Panc1 (cell line): ENCODE data around the gene HSPA12A. TPM values are rescaled to one million over a fixed set of nuclear protein-coding genes. Genes with fewer than 3 reads are reported as not detected.

Source experiments
- ATAC-seq: fragments of 200-7000 bp; cut with Tn5 transposase; 2 replicates; pipeline ENCODE4 v1.9.1; 2020; ENCODE audit warnings: mild to moderate bottlenecking, moderate library complexity
- BruUV-seq: library from RNA; stranded (reverse); fragments of 400-500 nt; replicated peaks from 2 replicates; lab custom pipeline; 2021; lab: Mats Ljungman, UMichigan
- CTCF ChIA-PET: fragments of 300-600 bp; sonication (Branson Sonifier 250); formaldehyde crosslinking; loops from one replicate; lab custom pipeline; 2022; ENCODE audit warnings: antibody characterized with exemption; lab: Charles Lee
- POLR2A ChIA-PET: fragments of 300-600 bp; sonication (Branson Sonifier 250); formaldehyde crosslinking; loops from one replicate; lab custom pipeline; 2022; ENCODE audit warnings: antibody characterized with exemption; lab: Charles Lee
- DNase-seq: peaks from one replicate; pipeline ENCODE4 v3.0.0-alpha.2; 2010; ENCODE audit warnings: low read depth, low spot score
- H3K27ac ChIP-seq: 2 replicates; pipeline ENCODE4 v1.5.1; 2011; ENCODE audit warnings: mild to moderate bottlenecking, low read length, inconsistent platforms
- H3K27me3 ChIP-seq: fragments of 200-500 bp; sonication (Bioruptor generic); 2 replicates; pipeline ENCODE4 v1.6.0; 2014; ENCODE audit warnings: low read length, inconsistent platforms; ENCODE audit not compliant: control insufficient read depth, insufficient read depth
- H3K36me3 ChIP-seq: fragments of 200-500 bp; sonication (Bioruptor generic); 2 replicates; pipeline ENCODE4 v1.5.1; 2014; ENCODE audit warnings: inconsistent platforms, mild to moderate bottlenecking, low read length, moderate library complexity; ENCODE audit not compliant: control insufficient read depth, insufficient read depth
- H3K4me1 ChIP-seq: 2 replicates; pipeline ENCODE4 v1.5.1; 2011; ENCODE audit warnings: inconsistent platforms, mild to moderate bottlenecking, low read length, moderate library complexity; ENCODE audit not compliant: control insufficient read depth, insufficient read depth
- H3K4me3 ChIP-seq, 2 experiments: 2 replicates each; pipeline ENCODE4 v1.5.1; 2011 to 2012; ENCODE audit warnings: low read depth in 2 of 2, low read length in 2 of 2, mild to moderate bottlenecking in 2 of 2, inconsistent platforms in 1 of 2, moderate library complexity in 1 of 2
- H3K9me3 ChIP-seq: fragments of 200-500 bp; sonication (Bioruptor generic); 2 replicates; pipeline ENCODE4 v1.5.1; 2014; ENCODE audit warnings: low read depth, mild to moderate bottlenecking, inconsistent platforms, low read length, moderate library complexity; ENCODE audit not compliant: control insufficient read depth, insufficient read depth
- POLR2AphosphoS5 ChIP-seq: IDR thresholded peaks from 2 replicates; pipeline ENCODE4 v1.6.1; 2012; ENCODE audit warnings: mild to moderate bottlenecking, low read depth, low read length, moderate library complexity
- SIN3A ChIP-seq: IDR thresholded peaks from 2 replicates; pipeline ENCODE4 v1.6.1; 2012; ENCODE audit warnings: low read depth, mild to moderate bottlenecking, low read length, moderate library complexity, borderline replicate concordance; ENCODE audit not compliant: insufficient read depth
- TCF7L2 ChIP-seq: IDR thresholded peaks from 2 replicates; pipeline ENCODE4 v1.6.1; 2011; ENCODE audit warnings: mild to moderate bottlenecking, low read depth, low read length, inconsistent platforms
- in situ Hi-C: cut with HindIII; loops from 2 replicates; pipeline ENCODE4 v1.10.0; 2016; ENCODE audit warnings: low sequenced_read_pairs, low pct_unique_long_range_greater_than_20kb
- intact Hi-C: fragments of 100-400 bp; cut with micrococcal nuclease; formaldehyde crosslinking; loops from one replicate; pipeline ENCODE4 v1.10.0; 2022; ENCODE audit not compliant: unreplicated experiment
- total RNA-seq: library from RNA; stranded (reverse); gene quantifications from one replicate; pipeline ENCODE4 v1.2.1, GENCODE V29; 2021; ENCODE audit not compliant: unreplicated experiment
- TF ChIP-seq, protein P1 (sequence below), 2 experiments: IDR thresholded peaks; 2 replicates each; pipeline ENCODE4 v1.6.1; 2011 to 2012; ENCODE audit warnings: low read depth in 2 of 2, control low read depth in 1 of 2, low read length in 1 of 2, mild to moderate bottlenecking in 1 of 2, moderate library complexity in 1 of 2; ENCODE audit not compliant: insufficient read depth in 1 of 2
- TF ChIP-seq, protein P2 (sequence below): fragments of 450-650 bp; IDR thresholded peaks from 2 replicates; pipeline ENCODE4 v1.5.1; 2017; ENCODE audit warnings: mild to moderate bottlenecking

The HSPA12A gene
- total RNA-seq, 1 experiment from 2014 or later = 7.7 TPM

DNA sequence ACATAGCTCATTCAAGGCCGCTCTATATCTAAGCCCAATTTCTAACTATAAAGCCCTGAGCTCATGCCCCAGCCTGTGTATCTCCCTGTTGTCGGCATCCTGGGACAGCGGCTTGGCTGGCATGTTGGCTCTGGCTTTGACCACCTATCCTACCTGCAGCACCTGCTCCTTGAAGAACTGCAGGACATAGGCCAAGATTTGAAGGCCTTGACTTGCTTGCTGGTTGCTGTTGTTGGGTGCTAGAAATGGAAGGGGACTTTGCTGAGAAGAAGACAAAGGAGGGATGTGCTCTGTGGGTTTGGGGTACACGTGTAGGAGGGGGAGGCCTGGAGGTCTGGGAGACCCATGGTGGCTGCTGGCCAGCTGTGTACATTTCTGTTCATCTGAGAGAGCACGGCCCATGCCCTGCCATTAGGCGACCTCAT, 110.5 kb downstream of the HSPA12A start:
- no peak for TF ChIP-seq SIN3A
- TF ChIP-seq POLR2AphosphoS5 = no peak
- TF ChIP-seq, protein P1, sequence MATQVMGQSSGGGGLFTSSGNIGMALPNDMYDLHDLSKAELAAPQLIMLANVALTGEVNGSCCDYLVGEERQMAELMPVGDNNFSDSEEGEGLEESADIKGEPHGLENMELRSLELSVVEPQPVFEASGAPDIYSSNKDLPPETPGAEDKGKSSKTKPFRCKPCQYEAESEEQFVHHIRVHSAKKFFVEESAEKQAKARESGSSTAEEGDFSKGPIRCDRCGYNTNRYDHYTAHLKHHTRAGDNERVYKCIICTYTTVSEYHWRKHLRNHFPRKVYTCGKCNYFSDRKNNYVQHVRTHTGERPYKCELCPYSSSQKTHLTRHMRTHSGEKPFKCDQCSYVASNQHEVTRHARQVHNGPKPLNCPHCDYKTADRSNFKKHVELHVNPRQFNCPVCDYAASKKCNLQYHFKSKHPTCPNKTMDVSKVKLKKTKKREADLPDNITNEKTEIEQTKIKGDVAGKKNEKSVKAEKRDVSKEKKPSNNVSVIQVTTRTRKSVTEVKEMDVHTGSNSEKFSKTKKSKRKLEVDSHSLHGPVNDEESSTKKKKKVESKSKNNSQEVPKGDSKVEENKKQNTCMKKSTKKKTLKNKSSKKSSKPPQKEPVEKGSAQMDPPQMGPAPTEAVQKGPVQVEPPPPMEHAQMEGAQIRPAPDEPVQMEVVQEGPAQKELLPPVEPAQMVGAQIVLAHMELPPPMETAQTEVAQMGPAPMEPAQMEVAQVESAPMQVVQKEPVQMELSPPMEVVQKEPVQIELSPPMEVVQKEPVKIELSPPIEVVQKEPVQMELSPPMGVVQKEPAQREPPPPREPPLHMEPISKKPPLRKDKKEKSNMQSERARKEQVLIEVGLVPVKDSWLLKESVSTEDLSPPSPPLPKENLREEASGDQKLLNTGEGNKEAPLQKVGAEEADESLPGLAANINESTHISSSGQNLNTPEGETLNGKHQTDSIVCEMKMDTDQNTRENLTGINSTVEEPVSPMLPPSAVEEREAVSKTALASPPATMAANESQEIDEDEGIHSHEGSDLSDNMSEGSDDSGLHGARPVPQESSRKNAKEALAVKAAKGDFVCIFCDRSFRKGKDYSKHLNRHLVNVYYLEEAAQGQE (IDR thresholded peaks at IDR 0.05; ENCODE audit: insufficient read depth in 1 of 2, low read depth in 2 of 2, low read length in 1 of 2) = no peak
- no peak for TF ChIP-seq TCF7L2
- TF ChIP-seq, protein P2, sequence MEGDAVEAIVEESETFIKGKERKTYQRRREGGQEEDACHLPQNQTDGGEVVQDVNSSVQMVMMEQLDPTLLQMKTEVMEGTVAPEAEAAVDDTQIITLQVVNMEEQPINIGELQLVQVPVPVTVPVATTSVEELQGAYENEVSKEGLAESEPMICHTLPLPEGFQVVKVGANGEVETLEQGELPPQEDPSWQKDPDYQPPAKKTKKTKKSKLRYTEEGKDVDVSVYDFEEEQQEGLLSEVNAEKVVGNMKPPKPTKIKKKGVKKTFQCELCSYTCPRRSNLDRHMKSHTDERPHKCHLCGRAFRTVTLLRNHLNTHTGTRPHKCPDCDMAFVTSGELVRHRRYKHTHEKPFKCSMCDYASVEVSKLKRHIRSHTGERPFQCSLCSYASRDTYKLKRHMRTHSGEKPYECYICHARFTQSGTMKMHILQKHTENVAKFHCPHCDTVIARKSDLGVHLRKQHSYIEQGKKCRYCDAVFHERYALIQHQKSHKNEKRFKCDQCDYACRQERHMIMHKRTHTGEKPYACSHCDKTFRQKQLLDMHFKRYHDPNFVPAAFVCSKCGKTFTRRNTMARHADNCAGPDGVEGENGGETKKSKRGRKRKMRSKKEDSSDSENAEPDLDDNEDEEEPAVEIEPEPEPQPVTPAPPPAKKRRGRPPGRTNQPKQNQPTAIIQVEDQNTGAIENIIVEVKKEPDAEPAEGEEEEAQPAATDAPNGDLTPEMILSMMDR = no peak
- intact Hi-C loops = no loop called here
- Histone ChIP-seq H3K4me1 (no peaks in the 10 kb centered on the region), H3K9me3 (no peaks in the 10 kb centered on the region), H3K27ac (no peak overlapping the region), H3K4me3 (no peak overlapping the region), H3K36me3 (no peaks in the 10 kb centered on the region), H3K27me3 (no peaks in the 10 kb centered on the region; the same call in none of the 2 replicates)
- in situ Hi-C loops = no loop called here
- ATAC-seq = no peak
- no peak for DNase-seq
- POLR2A ChIA-PET = no interaction called here
- CTCF ChIA-PET = no interaction called here
- no TSS peak for BruUV-seq

DNA sequence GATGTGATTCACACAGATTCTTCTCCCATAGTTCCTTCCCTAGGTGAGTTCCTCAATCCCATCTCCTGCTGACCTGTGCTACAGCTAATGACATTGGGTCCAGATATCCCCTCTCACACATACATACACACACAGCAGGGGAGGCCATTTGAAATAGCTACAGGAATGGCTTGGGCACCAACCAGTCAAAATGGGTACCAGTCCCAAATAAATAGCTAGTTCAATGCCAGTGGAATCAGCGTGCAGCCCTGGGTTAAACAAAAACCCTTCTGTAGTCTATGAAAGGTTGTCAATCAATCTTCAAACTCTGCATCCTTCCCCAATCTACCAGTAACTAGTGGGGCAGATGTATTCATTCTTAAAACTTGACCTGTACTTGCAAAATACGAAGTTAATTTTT, 112.3 kb downstream of the HSPA12A start:
- Histone ChIP-seq H3K4me3 (no peak overlapping the region), H3K27ac (no peak overlapping the region), H3K27me3 (peaks cover 7% of the 10 kb centered on the region), H3K36me3 (no peaks in the 10 kb centered on the region), H3K4me1 (no peaks in the 10 kb centered on the region), H3K9me3 (no peaks in the 10 kb centered on the region)
- in situ Hi-C loops = no loop called here
- CTCF ChIA-PET = no interaction called here
- ATAC-seq = no peak
- intact Hi-C loops = no loop called here
- DNase-seq = no peak
- TF ChIP-seq, protein P1 (IDR thresholded peaks at IDR 0.05; ENCODE audit: insufficient read depth in 1 of 2, low read depth in 2 of 2, low read length in 1 of 2) = no peak
- TF ChIP-seq, protein P2 = no peak
- TF ChIP-seq POLR2AphosphoS5 (no peak), SIN3A (no peak), TCF7L2 (no peak)
- POLR2A ChIA-PET = no interaction called here
- no TSS peak for BruUV-seq
